Gastroesophageal sphincter (tissue), 4 donors: ENCODE measurements around the gene FAM76B. TPM values are rescaled to one million over a fixed set of nuclear protein-coding genes. Genes with fewer than 3 reads are reported as not detected.

Experiments
- ATAC-seq: fragments of 150-250 bp; one replicate; pipeline ENCODE4 v1.9.1; 2016; ENCODE audit warnings: mild to moderate bottlenecking, moderate library complexity
- H3K27ac ChIP-seq, 4 donors: fragments of 200-600 bp; sonication (generic) in 3 of 4; 1 replicate in 3 of 4; 2 replicates in 1 of 4; pipeline ENCODE4 v1.5.1; 2016 to 2019
- H3K27me3 ChIP-seq: fragments of 200-600 bp; sonication (generic); one replicate; pipeline ENCODE4 v1.5.1; 2019
- H3K36me3 ChIP-seq, 2 donors: fragments of 200-600 bp; sonication (generic); one replicate each; pipeline ENCODE4 v1.5.1; 2019; ENCODE audit warnings: control low read depth in 1 of 2
- H3K4me1 ChIP-seq, 3 donors: fragments of 200-600 bp; sonication (generic); 1 replicate in 2 of 3; 2 replicates in 1 of 3; pipeline ENCODE4 v1.5.1; 2016 to 2019; ENCODE audit warnings: control low read depth in 2 of 3
- H3K4me3 ChIP-seq, 2 donors: fragments of 200-600 bp; sonication (generic); one replicate each; pipeline ENCODE4 v1.5.1; 2019; ENCODE audit warnings: mild to moderate bottlenecking in 1 of 2, moderate library complexity in 1 of 2
- H3K9me3 ChIP-seq, 3 donors: fragments of 200-600 bp; sonication (generic); one replicate each; pipeline ENCODE4 v1.5.1; 2017 to 2019; ENCODE audit warnings: control low read depth in 2 of 3
- EP300 ChIP-seq: sonication (generic); formaldehyde crosslinking; IDR thresholded peaks from one replicate; pipeline ENCODE4 v1.6.1; 2017; ENCODE audit warnings: antibody characterized with exemption, mild to moderate bottlenecking
- POLR2A ChIP-seq, 2 donors: fragments of 450-650 bp; IDR thresholded peaks; one replicate each; pipeline ENCODE4 v1.6.1; 2017; ENCODE audit warnings: antibody characterized with exemption in 2 of 2, mild to moderate bottlenecking in 2 of 2, moderate library complexity in 1 of 2
- POLR2AphosphoS5 ChIP-seq: sonication (generic); formaldehyde crosslinking; IDR thresholded peaks from one replicate; pipeline ENCODE4 v1.6.1; 2017; ENCODE audit warnings: antibody characterized with exemption
- WGBS, 2 donors: methylation state at CpG; one replicate each; pipeline ENCODE4 v1.1.5; 2018; ENCODE audit warnings: low coverage in 1 of 2; 5-methylcytosine and 5-hydroxymethylcytosine counted together
- total RNA-seq, 4 donors: library from RNA; depleted of rRNA; stranded (reverse); fragments of >200 nt; gene quantifications; one replicate each; pipeline ENCODE4 v1.1.0, GENCODE V29; 2016
- TF ChIP-seq, protein P1 (sequence below), 4 experiments: fragments of 200-600 bp in 2 of 4; fragments of 450-650 bp in 2 of 4; sonication (generic) in 1 of 4; IDR thresholded peaks; one replicate each; pipeline ENCODE4 v1.5.1; 2017 to 2019; ENCODE audit warnings: antibody characterized with exemption in 4 of 4, mild to moderate bottlenecking in 2 of 4, moderate library complexity in 2 of 4

FAM76B gene
- total RNA-seq, 4 donors from 2014 or later, result 21.0 to 41.7 (median 33.9) TPM

DNA sequence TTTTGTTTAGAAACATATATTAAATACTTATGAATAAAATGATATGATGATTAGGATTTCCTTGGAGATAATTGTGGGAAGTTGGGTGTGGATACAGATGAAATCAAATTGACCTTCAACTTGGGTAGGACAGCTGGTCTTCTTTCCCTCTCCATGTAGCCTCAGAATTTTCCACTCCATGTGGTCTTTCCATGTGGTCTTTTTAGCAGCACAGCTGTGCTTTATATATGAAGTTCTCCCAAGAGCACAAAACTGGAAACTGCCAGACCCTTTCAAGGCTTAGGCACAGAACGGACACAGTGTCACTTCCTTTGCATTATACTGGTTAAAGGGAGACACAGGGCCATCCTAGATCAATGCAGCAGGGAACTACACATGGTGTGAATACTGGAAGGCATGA, 28.6 kb downstream of the FAM76B start:
- Histone ChIP-seq H3K4me3 (no peak overlapping the region), H3K36me3 (no peaks in the 10 kb centered on the region), H3K27me3 (no peaks in the 10 kb centered on the region), H3K4me1 (no peaks in the 10 kb centered on the region), H3K27ac (no peak overlapping the region), H3K9me3 (no peaks in the 10 kb centered on the region)
- TF ChIP-seq POLR2AphosphoS5 (no peak), POLR2A (IDR thresholded peaks at IDR 0.05) (no peak), EP300 (no peak)
- TF ChIP-seq, protein P1, sequence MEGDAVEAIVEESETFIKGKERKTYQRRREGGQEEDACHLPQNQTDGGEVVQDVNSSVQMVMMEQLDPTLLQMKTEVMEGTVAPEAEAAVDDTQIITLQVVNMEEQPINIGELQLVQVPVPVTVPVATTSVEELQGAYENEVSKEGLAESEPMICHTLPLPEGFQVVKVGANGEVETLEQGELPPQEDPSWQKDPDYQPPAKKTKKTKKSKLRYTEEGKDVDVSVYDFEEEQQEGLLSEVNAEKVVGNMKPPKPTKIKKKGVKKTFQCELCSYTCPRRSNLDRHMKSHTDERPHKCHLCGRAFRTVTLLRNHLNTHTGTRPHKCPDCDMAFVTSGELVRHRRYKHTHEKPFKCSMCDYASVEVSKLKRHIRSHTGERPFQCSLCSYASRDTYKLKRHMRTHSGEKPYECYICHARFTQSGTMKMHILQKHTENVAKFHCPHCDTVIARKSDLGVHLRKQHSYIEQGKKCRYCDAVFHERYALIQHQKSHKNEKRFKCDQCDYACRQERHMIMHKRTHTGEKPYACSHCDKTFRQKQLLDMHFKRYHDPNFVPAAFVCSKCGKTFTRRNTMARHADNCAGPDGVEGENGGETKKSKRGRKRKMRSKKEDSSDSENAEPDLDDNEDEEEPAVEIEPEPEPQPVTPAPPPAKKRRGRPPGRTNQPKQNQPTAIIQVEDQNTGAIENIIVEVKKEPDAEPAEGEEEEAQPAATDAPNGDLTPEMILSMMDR (IDR thresholded peaks at IDR 0.05), result no peak
- no peak for ATAC-seq
- 50% methylated on average over 1 of the region's 1 CpG; no CpG with 5 or more reads in 1 of the 2 donors for WGBS, 2 donors

DNA sequence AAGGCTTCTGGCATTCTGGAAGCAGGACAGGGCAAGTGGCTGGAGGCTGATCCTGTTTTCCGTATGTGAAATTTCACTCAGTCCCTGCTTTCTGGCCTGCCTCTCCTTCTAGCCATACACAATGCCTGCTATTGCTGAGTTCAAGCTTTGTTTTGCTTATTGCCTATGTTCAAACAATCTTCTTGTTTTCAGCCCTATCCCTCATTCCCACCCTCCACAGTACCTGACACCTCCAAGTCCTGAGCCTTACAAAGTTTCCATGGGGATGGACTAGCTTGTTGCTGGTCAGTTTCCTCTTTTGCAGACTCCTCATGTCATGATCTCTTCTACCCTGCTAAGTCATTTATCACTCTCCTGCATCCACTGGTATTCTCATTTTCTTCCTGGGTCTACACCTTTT, 38.1 kb downstream of the FAM76B start:
- WGBS, 2 donors, result 60 to 88% methylated on average over 1 of the region's 1 CpG
- no peak for ATAC-seq
- Histone ChIP-seq H3K4me1 (no peaks in the 10 kb centered on the region), H3K36me3 (no peaks in the 10 kb centered on the region), H3K27ac (no peak overlapping the region), H3K4me3 (no peak overlapping the region), H3K9me3 (no peaks in the 10 kb centered on the region), H3K27me3 (no peaks in the 10 kb centered on the region)
- TF ChIP-seq POLR2A (IDR thresholded peaks at IDR 0.05) (no peak), EP300 (no peak)
- TF ChIP-seq, protein P1 (IDR thresholded peaks at IDR 0.05), result no peak

DNA sequence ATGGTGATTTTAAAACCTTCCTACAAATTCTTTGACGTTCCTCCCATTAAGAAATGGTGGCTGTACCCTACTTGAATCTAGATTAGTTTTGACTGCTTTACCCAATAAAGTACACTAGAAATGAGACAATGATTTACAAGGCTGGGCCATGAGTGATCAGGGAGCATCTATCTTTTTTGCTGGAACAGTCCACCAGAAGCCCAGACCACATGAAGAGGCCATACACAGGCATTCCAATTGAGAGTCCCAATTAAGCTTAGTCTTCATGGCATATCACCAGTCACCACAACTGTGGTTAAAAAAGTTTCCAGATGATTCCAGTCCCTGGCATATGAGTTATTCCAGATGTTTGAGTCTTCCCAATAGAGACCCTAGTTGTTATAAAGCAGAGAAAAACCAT, 39.5 kb downstream of the FAM76B start:
- H3K27me3 ChIP-seq, result no peaks in the 10 kb centered on the region
- no peak overlapping the region for H3K4me3 ChIP-seq
- ATAC-seq, result no peak
- WGBS, 2 donors, result 100% methylated on average over 1 of the region's 1 CpG
- H3K9me3 ChIP-seq, result no peaks in the 10 kb centered on the region
- TF ChIP-seq EP300, result no peak
- no peak for TF ChIP-seq POLR2AphosphoS5
- TF ChIP-seq, protein P1 (IDR thresholded peaks at IDR 0.05), result no peak
- no peak for TF ChIP-seq POLR2A (IDR thresholded peaks at IDR 0.05)
- H3K4me1 ChIP-seq, result no peaks in the 10 kb centered on the region
- no peak overlapping the region for H3K27ac ChIP-seq
- no peaks in the 10 kb centered on the region for H3K36me3 ChIP-seq

DNA sequence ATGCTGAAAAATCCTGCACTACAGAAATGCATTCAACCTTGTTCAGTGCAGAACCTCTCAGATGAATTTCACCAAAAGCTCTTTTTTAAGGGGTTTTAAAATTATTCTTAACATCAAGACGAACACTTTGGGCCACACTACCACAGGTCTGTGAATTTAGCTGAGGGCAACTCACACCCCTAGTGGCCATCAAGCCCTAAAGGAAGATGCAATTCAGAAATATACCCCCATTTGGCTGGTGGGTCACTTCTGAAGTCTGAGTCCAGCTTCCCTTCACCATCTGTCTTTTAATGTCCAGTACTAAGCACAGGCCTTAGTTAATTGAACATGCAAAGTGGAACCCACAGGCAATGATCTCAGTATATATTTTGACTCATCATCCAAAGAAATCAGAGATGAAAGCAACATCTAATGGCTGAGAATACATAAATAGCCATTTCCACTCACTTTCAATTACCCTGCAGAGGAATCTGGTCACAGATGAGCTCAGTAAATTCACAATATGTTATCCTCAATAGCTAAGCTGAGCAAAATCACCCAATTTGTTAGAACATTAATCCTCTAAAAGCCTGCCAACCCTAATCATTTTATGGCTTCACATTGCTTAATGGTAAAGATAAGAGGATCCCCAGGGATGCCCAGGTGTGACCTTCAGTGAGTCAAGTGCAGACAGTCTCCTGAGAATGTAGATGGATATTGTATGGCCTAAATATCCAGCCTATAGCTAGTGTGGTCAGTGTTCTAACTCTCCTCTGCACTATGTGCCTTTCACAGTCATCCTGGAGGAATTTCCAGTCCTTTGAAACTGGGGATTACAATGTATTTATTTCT, 50.3 kb downstream of the FAM76B start:
- Histone ChIP-seq H3K27ac (no peak overlapping the region), H3K27me3 (no peaks in the 10 kb centered on the region), H3K9me3 (no peaks in the 10 kb centered on the region), H3K4me1 (peaks cover 0 to 2% (median 0%) of the 10 kb centered on the region in 3 donors), H3K36me3 (no peaks in the 10 kb centered on the region), H3K4me3 (no peak overlapping the region)
- WGBS, 2 donors, result 33 to 100% methylated on average over 1 of the region's 1 CpG
- TF ChIP-seq POLR2AphosphoS5, result no peak
- TF ChIP-seq, protein P1 (IDR thresholded peaks at IDR 0.05), result no peak
- no peak for TF ChIP-seq POLR2A (IDR thresholded peaks at IDR 0.05)
- no peak for TF ChIP-seq EP300
- ATAC-seq, result no peak

DNA sequence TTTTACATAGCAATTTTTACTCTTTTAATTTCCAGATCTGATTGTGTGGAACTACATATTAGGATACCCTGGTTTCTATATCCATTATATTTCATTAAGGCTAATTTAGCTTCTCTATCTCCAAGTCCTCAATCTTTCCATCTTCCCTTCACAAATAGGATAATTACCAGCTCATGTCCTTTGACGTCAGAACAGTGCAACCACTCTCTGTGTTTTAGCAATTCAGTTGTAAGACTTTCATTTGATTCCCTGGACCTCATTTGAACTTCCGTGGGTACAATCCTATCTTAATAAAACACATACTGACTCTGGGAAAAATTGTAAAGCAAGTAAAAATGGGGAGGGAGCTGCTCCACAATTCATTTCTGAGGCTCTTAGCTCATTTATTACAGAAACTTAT, 52.8 kb downstream of the FAM76B start:
- H3K4me1 ChIP-seq, result peaks cover 0 to 9% (median 0%) of the 10 kb centered on the region in 3 donors
- H3K4me3 ChIP-seq, result no peak overlapping the region
- no peaks in the 10 kb centered on the region for H3K27me3 ChIP-seq
- TF ChIP-seq POLR2A (IDR thresholded peaks at IDR 0.05) (no peak), POLR2AphosphoS5 (no peak), EP300 (no peak)
- TF ChIP-seq, protein P1 (IDR thresholded peaks at IDR 0.05), result no peak
- no peak for ATAC-seq
- H3K9me3 ChIP-seq, result no peaks in the 10 kb centered on the region
- WGBS, 2 donors, result 33 to 80% methylated on average over 1 to 2 of the region's 2 CpGs
- no peak overlapping the region for H3K27ac ChIP-seq
- no peaks in the 10 kb centered on the region for H3K36me3 ChIP-seq
